DOHH2 (cell line): Measurements from ENCODE around the gene SMIM34.
"Not testable (repeated sequence)": the region's sequence is repeated elsewhere in the genome, so short reads cannot be mapped to it uniquely, and the experiment has no call there.

Source experiments
- H3F3A ChIP-seq: fragments of 200-600 bp; sonication (generic), shearing (Covaris generic); 2 replicates; pipeline ENCODE4 v1.6.0; 2016; ENCODE audit warnings: antibody characterized with exemption, mild to moderate bottlenecking; ENCODE audit not compliant: control insufficient read depth, insufficient read depth
- H3K27ac ChIP-seq: fragments of 200-600 bp; sonication (generic); 2 replicates; pipeline ENCODE4 v1.5.1; 2014; ENCODE audit warnings: low read depth, mild to moderate bottlenecking, low read length, moderate library complexity
- H3K27me3 ChIP-seq: fragments of 200-600 bp; sonication (generic); 2 replicates; pipeline ENCODE4 v1.6.1; 2014; ENCODE audit warnings: mild to moderate bottlenecking, low read length, mixed read lengths; ENCODE audit not compliant: control insufficient read depth
- H3K36me3 ChIP-seq: fragments of 200-600 bp; sonication (generic); 2 replicates; pipeline ENCODE4 v1.6.1; 2014; ENCODE audit warnings: mild to moderate bottlenecking, low read length, moderate library complexity, mixed read lengths; ENCODE audit not compliant: control insufficient read depth
- H3K4me1 ChIP-seq: fragments of 200-600 bp; sonication (generic); 2 replicates; pipeline ENCODE4 v1.6.1; 2014; ENCODE audit warnings: mild to moderate bottlenecking, low read length, mixed read lengths; ENCODE audit not compliant: control insufficient read depth
- H3K4me2 ChIP-seq: fragments of 200-600 bp; sonication (generic); 2 replicates; pipeline ENCODE4 v1.6.0; 2014; ENCODE audit warnings: mild to moderate bottlenecking, low read length, moderate library complexity
- H3K4me3 ChIP-seq: fragments of 200-600 bp; sonication (generic); 2 replicates; pipeline ENCODE4 v1.5.1; 2014; ENCODE audit warnings: mild to moderate bottlenecking, low read length, mixed read lengths
- H3K79me2 ChIP-seq: fragments of 200-600 bp; sonication (generic); 2 replicates; pipeline ENCODE4 v1.6.1; 2014; ENCODE audit warnings: mild to moderate bottlenecking, low read length, mixed read lengths; ENCODE audit not compliant: control insufficient read depth
- H3K9me2 ChIP-seq: fragments of 200-600 bp; sonication (generic); replicated peaks from 2 replicates; pipeline ENCODE4 v1.6.1; 2014; ENCODE audit warnings: mild to moderate bottlenecking, low read length, mixed read lengths; ENCODE audit not compliant: control insufficient read depth
- H3K9me3 ChIP-seq: fragments of 200-600 bp; sonication (generic); 2 replicates; pipeline ENCODE4 v1.6.1; 2014; ENCODE audit warnings: antibody characterized with exemption, low read length, mixed read lengths; ENCODE audit not compliant: control insufficient read depth, insufficient read depth
- H4K20me1 ChIP-seq: fragments of 200-600 bp; sonication (generic); 2 replicates; pipeline ENCODE4 v1.6.0; 2014; ENCODE audit warnings: low read depth, mild to moderate bottlenecking, antibody characterized with exemption, low read length, moderate library complexity; ENCODE audit not compliant: control insufficient read depth, insufficient read depth

Gene SMIM34

DNA sequence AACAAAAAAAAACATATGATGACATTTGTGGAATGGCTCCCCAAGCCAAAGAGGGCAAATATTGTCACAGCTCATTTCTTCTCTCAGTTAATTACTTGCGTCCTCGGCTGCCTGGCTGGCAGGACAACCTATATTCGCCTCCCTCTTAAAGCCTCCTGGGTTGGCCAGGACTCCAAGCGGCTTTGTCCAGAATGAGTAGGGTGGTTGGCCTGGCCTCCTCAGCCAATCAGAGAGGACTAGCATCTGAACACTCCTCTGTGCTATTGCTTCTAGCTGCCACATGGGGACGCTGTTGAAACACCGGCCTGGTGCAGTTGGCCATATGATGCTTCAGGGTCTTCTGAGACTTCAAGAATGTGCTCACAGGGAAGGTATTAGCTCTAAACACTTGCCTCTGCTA, 4.7 kb upstream of the SMIM34 start:
- H3K79me2 ChIP-seq, H3K4me3 ChIP-seq, H3F3A ChIP-seq, H3K27me3 ChIP-seq, H3K4me2 ChIP-seq, H3K36me3 ChIP-seq, H4K20me1 ChIP-seq, H3K9me3 ChIP-seq, H3K27ac ChIP-seq, H3K4me1 ChIP-seq, H3K9me2 ChIP-seq: not testable (repeated sequence)

DNA sequence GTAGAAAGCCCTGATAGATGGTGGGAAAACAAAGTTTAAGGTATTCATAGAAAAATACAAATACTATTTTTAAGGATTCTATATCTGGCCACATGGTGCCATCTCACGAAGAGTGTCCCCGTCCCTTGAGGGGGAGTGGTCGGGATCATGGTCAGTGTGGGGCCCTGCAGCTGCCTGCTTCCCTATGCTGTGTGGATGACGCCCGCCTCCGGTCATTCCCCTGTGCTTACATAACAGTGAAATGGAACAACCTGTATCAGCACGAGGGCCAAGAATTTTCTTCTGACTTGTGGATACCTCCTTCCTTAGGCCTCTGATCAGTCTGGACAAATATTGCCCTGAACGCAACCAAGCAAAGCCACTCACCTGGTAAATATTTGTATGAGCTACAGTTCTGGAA, 3.6 kb upstream of the SMIM34 start:
- not testable (repeated sequence) for H3K4me2 ChIP-seq, H3K36me3 ChIP-seq, H3K9me3 ChIP-seq, H3K4me1 ChIP-seq, H3K27me3 ChIP-seq, H3K27ac ChIP-seq, H3K79me2 ChIP-seq, H4K20me1 ChIP-seq, H3K9me2 ChIP-seq, H3F3A ChIP-seq, H3K4me3 ChIP-seq

GRCh38 chr21:34417448-34418077, 6.2 kb downstream of the SMIM34 start:
- H3K27me3 ChIP-seq, H3K9me2 ChIP-seq, H3K36me3 ChIP-seq, H3K4me1 ChIP-seq, H3K4me2 ChIP-seq, H3K79me2 ChIP-seq, H4K20me1 ChIP-seq, H3K9me3 ChIP-seq, H3K27ac ChIP-seq, H3K4me3 ChIP-seq, H3F3A ChIP-seq: not testable (repeated sequence)

- H3K27me3 ChIP-seq, H3K36me3 ChIP-seq, H3K4me2 ChIP-seq, H3K4me3 ChIP-seq, H3K79me2 ChIP-seq, H3K4me1 ChIP-seq, H3K9me2 ChIP-seq, H3F3A ChIP-seq, H3K9me3 ChIP-seq, H4K20me1 ChIP-seq, H3K27ac ChIP-seq: not testable (repeated sequence)
Observed at GRCh38 chr21:34407294-34407693, 16.5 kb downstream of the SMIM34 start.

GRCh38 chr21:34406676-34407075, 17.1 kb downstream of the SMIM34 start:
- not testable (repeated sequence) for H3K4me1 ChIP-seq, H3K27me3 ChIP-seq, H3K79me2 ChIP-seq, H3F3A ChIP-seq, H3K9me2 ChIP-seq, H3K27ac ChIP-seq, H3K9me3 ChIP-seq, H3K36me3 ChIP-seq, H3K4me3 ChIP-seq, H4K20me1 ChIP-seq, H3K4me2 ChIP-seq

GRCh38 chr21:34406102-34406501, 17.6 kb downstream of the SMIM34 start:
- not testable (repeated sequence) for H3K4me3 ChIP-seq, H3K27me3 ChIP-seq, H3K4me1 ChIP-seq

GRCh38 chr21:34405686-34406085, 18.1 kb downstream of the SMIM34 start:
- H3F3A ChIP-seq, H3K4me2 ChIP-seq, H3K4me3 ChIP-seq, H3K36me3 ChIP-seq, H3K79me2 ChIP-seq, H3K9me3 ChIP-seq, H3K27me3 ChIP-seq, H3K4me1 ChIP-seq, H3K27ac ChIP-seq, H4K20me1 ChIP-seq, H3K9me2 ChIP-seq: not testable (repeated sequence)

More at GRCh38 chr21:34406102-34406501, 17.6 kb downstream of the SMIM34 start:
- not testable (repeated sequence) for H4K20me1 ChIP-seq, H3K27ac ChIP-seq, H3K9me2 ChIP-seq, H3K9me3 ChIP-seq, H3K4me2 ChIP-seq, H3F3A ChIP-seq, H3K79me2 ChIP-seq, H3K36me3 ChIP-seq

DNA sequence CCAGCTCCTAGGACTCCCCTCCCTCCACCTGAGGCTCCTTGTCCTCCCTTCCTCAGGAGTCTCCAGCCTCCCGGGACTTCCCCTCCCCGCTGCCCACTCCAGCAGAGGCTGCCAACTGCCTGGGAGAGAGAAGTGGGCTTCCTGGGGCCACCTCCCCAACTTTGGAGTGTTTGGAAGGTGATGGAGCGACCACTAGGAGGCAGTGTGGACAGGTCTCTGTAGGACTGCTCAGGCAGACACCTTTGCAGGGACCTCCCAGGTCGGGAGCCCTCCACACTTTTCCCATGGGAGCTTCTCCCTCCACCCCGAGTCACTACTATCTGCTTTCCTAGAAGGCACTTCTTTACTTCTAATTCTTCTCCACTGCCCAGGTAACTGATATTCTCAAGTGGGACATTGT, 19.0 kb downstream of the SMIM34 start:
- not testable (repeated sequence) for H3K4me2 ChIP-seq, H3K9me3 ChIP-seq, H3K36me3 ChIP-seq, H3K79me2 ChIP-seq, H3K27ac ChIP-seq, H3F3A ChIP-seq, H3K4me1 ChIP-seq, H3K27me3 ChIP-seq, H3K9me2 ChIP-seq, H3K4me3 ChIP-seq, H4K20me1 ChIP-seq
